Stimulated activated CD8-positive, alpha-beta memory T cell treated with anti-CD3 and anti-CD28 coated beads, Interleukin-12 subunit alpha, Interleukin-12 subunit beta, amount 100 ng/mL, for 24 hours (primary cell): Measurements from ENCODE around the gene KCTD21.
"Not testable (repeated sequence)": the region's sequence is repeated elsewhere in the genome, so short reads cannot be mapped to it uniquely, and the experiment has no call there.

Experiments used
- DNase-seq: peaks from one replicate; pipeline ENCODE4 v3.0.0-alpha.2; 2020; ENCODE audit errors: extremely low read depth

The KCTD21 gene

GRCh38 chr11:78175862-78176261 lies 12.6 kb downstream of the KCTD21 start:
- DNase-seq, result not testable (repeated sequence)

- no peak for DNase-seq
These were observed 16.5 kb downstream of the KCTD21 start for GRCh38 chr11:78171951-78172350.

GRCh38 chr11:78170874-78171549 lies 17.4 kb downstream of the KCTD21 start:
- no peak for DNase-seq

GRCh38 chr11:78170413-78170812 lies 18.0 kb downstream of the KCTD21 start:
- no peak for DNase-seq

GRCh38 chr11:78168539-78169477 lies 19.6 kb downstream of the KCTD21 start:
- no peak for DNase-seq

GRCh38 chr11:78166855-78167469 lies 21.5 kb downstream of the KCTD21 start:
- DNase-seq, result no peak

GRCh38 chr11:78164471-78164870 lies 24.0 kb downstream of the KCTD21 start:
- DNase-seq, result no peak

- no peak for DNase-seq
These were observed 24.6 kb downstream of the KCTD21 start for GRCh38 chr11:78163828-78164227.

GRCh38 chr11:78161962-78162371 lies 26.5 kb downstream of the KCTD21 start:
- DNase-seq, result no peak

GRCh38 chr11:78161346-78161745 lies 27.1 kb downstream of the KCTD21 start:
- no peak for DNase-seq

GRCh38 chr11:78160557-78160956 lies 27.9 kb downstream of the KCTD21 start:
- DNase-seq, result no peak

- DNase-seq, result no peak
These were observed 29.3 kb downstream of the KCTD21 start for GRCh38 chr11:78158987-78159652.

- no peak for DNase-seq
These were observed 32.1 kb downstream of the KCTD21 start for GRCh38 chr11:78156127-78156844.

- no peak for DNase-seq
These were observed 36.6 kb downstream of the KCTD21 start for GRCh38 chr11:78151804-78152203.

GRCh38 chr11:78150754-78151153 lies 37.7 kb downstream of the KCTD21 start:
- no peak for DNase-seq

- no peak for DNase-seq
These were observed 38.1 kb downstream of the KCTD21 start for GRCh38 chr11:78150346-78150745.

- DNase-seq, result no peak
These were observed 38.8 kb downstream of the KCTD21 start for GRCh38 chr11:78149646-78150045.

- no peak for DNase-seq
These were observed 40.6 kb downstream of the KCTD21 start for GRCh38 chr11:78147807-78148206.

GRCh38 chr11:78145511-78146025 lies 42.9 kb downstream of the KCTD21 start:
- DNase-seq, result no peak

GRCh38 chr11:78140392-78141077 lies 47.9 kb downstream of the KCTD21 start:
- DNase-seq, result no peak
